Measurements from ENCODE around the gene GALR2.

- TF ChIP-seq CTCF (IDR thresholded peaks at IDR 0.05) (no peak), POLR2A (IDR thresholded peaks at IDR 0.05) (no peak)
Observed at GRCh38 chr17:76049239-76049638, 25.3 kb upstream of the GALR2 start.
